Neuronal stem cell (in vitro differentiated cells): ENCODE results near the gene KLK1.
"Not testable (repeated sequence)": the region's sequence is repeated elsewhere in the genome, so short reads cannot be mapped to it uniquely, and the experiment has no call there.

Experiments used
- DNase-seq: peaks from one replicate; pipeline ENCODE4 v3.0.0-alpha.2; 2013; ENCODE audit warnings: low spot score
- H2AFZ ChIP-seq: one replicate; pipeline ENCODE4 v1.6.1; 2013; ENCODE audit warnings: mild to moderate bottlenecking, low read length, inconsistent platforms
- H2AK5ac ChIP-seq: 2 replicates; pipeline ENCODE4 v1.6.1; 2013; ENCODE audit warnings: low read depth, mild to moderate bottlenecking, inconsistent platforms, low read length, moderate library complexity, mixed read lengths
- H2BK120ac ChIP-seq: 2 replicates; pipeline ENCODE4 v1.6.1; 2013; ENCODE audit warnings: low read depth, mild to moderate bottlenecking, inconsistent platforms, low read length, moderate library complexity, mixed read lengths
- H2BK12ac ChIP-seq: one replicate; pipeline ENCODE4 v1.6.1; 2013; ENCODE audit warnings: low read length, inconsistent platforms
- H2BK15ac ChIP-seq: 2 replicates; pipeline ENCODE4 v1.6.1; 2013; ENCODE audit warnings: mild to moderate bottlenecking, low read length, inconsistent platforms, mixed read lengths
- H2BK5ac ChIP-seq: one replicate; pipeline ENCODE4 v1.6.1; 2013; ENCODE audit warnings: inconsistent platforms, mild to moderate bottlenecking, low read length, moderate library complexity
- H3K14ac ChIP-seq: one replicate; pipeline ENCODE4 v1.6.1; 2013; ENCODE audit warnings: low read length, inconsistent platforms
- H3K18ac ChIP-seq: 2 replicates; pipeline ENCODE4 v1.6.1; 2013; ENCODE audit warnings: low read length, inconsistent platforms
- H3K23ac ChIP-seq: 2 replicates; pipeline ENCODE4 v1.6.1; 2013; ENCODE audit warnings: low read depth, mild to moderate bottlenecking, mixed read lengths, low read length, inconsistent platforms; ENCODE audit not compliant: poor library complexity
- H3K27ac ChIP-seq: replicated peaks from 3 replicates; pipeline ENCODE4 v1.5.1; 2013; ENCODE audit warnings: low read length, inconsistent platforms
- H3K27me3 ChIP-seq, 3 experiments: 2 replicates each; pipeline ENCODE4 v1.6.1; 2013; ENCODE audit warnings: low read length in 3 of 3, mild to moderate bottlenecking in 2 of 3, inconsistent platforms in 1 of 3, low read depth in 1 of 3, mixed read lengths in 1 of 3, moderate library complexity in 1 of 3; ENCODE audit not compliant: control insufficient read depth in 3 of 3, insufficient read depth in 3 of 3
- H3K36me3 ChIP-seq, 2 donors: replicated peaks in 1 of 2; 2 replicates each; pipeline ENCODE4 v1.6.1; 2013; ENCODE audit warnings: low read length in 2 of 2; ENCODE audit not compliant: control insufficient read depth in 2 of 2, insufficient read depth in 2 of 2
- H3K4ac ChIP-seq: 2 replicates; pipeline ENCODE4 v1.6.1; 2013; ENCODE audit warnings: inconsistent platforms, mild to moderate bottlenecking, low read length, moderate library complexity
- H3K4me1 ChIP-seq, 2 donors: 1 replicate in 1 of 2; 2 replicates in 1 of 2; pipeline ENCODE4 v1.6.1; 2013; ENCODE audit warnings: low read length in 2 of 2, low read depth in 1 of 2; ENCODE audit not compliant: control insufficient read depth in 2 of 2, insufficient read depth in 1 of 2
- H3K4me2 ChIP-seq: one replicate; pipeline ENCODE4 v1.6.1; 2013; ENCODE audit warnings: mild to moderate bottlenecking, low read length, inconsistent platforms; ENCODE audit not compliant: insufficient read depth, poor library complexity, severe bottlenecking
- H3K4me3 ChIP-seq, 2 donors: 2 replicates each; pipeline ENCODE4 v1.5.1; 2013; ENCODE audit warnings: low read length in 2 of 2, mild to moderate bottlenecking in 2 of 2, inconsistent platforms in 1 of 2, moderate library complexity in 1 of 2
- H3K79me1 ChIP-seq: one replicate; pipeline ENCODE4 v1.6.1; 2013; ENCODE audit warnings: low read depth, mild to moderate bottlenecking, inconsistent platforms, low read length, moderate library complexity
- H3K9ac ChIP-seq: one replicate; pipeline ENCODE4 v1.6.1; 2013; ENCODE audit warnings: mild to moderate bottlenecking, low read depth, low read length, inconsistent platforms; ENCODE audit not compliant: poor library complexity
- H3K9me3 ChIP-seq, 2 donors: replicated peaks in 1 of 2; 2 replicates each; pipeline versions ENCODE3 to v1.6.1; 2013; ENCODE audit warnings: low read length in 2 of 2, mild to moderate bottlenecking in 2 of 2, inconsistent platforms in 1 of 2, low read depth in 1 of 2, mixed read lengths in 1 of 2, moderate library complexity in 1 of 2; ENCODE audit not compliant: control insufficient read depth in 2 of 2, insufficient read depth in 1 of 2
- H4K8ac ChIP-seq: one replicate; pipeline ENCODE4 v1.6.1; 2013; ENCODE audit warnings: low read depth, mild to moderate bottlenecking, inconsistent platforms, low read length, moderate library complexity
- H4K91ac ChIP-seq: one replicate; pipeline ENCODE4 v1.6.1; 2013; ENCODE audit warnings: low read length, low read depth, mild to moderate bottlenecking, inconsistent platforms; ENCODE audit not compliant: poor library complexity
- WGBS, 2 donors: extraction: QIAGEN DNeasy Blood & Tissue Kit; methylation state at CpG; one replicate each; pipeline ENCODE4 v1.1.7; 2013; ENCODE audit warnings: missing lambda C conversion rate in 2 of 2, mixed read lengths in 1 of 2; ENCODE audit not compliant: insufficient read length in 2 of 2, insufficient replicate concordance in 1 of 2; ENCODE audit errors: extremely low coverage in 2 of 2; 5-methylcytosine and 5-hydroxymethylcytosine counted together

KLK1 gene

DNA sequence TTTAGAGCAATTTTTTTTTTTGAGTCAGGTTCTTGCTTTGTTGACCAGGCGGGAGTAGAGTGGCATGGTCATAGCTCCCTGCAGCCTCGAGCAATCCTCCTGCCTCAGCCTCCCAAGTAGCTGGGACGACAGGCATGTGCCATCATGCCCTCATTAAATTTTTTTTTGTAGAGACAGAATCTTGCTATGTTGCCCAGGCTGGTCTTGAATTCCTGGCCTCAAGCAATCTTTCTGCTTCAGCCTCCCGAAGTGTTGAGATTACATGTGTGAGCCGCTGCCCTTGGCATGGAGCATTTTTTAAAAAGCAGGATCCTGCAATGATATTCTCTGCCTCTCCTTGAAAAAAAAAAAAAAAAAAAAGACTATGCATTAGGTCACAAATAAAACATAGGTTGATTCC, 47.5 kb downstream of the KLK1 start:
- DNase-seq: no peak
- no peak overlapping the region for H3K18ac ChIP-seq
- H3K4ac ChIP-seq: no peak overlapping the region
- no peak overlapping the region for H2BK5ac ChIP-seq
- no peak overlapping the region for H4K8ac ChIP-seq
- peaks cover 0 to 1% of the 10 kb centered on the region in 2 donors for H3K4me1 ChIP-seq
- no CpG with 5 or more reads among the region's 5 CpGs for WGBS, 2 donors
- no peak overlapping the region for H2BK15ac ChIP-seq
- no peak overlapping the region for H3K4me2 ChIP-seq
- H3K27me3 ChIP-seq: peaks cover 3 to 45% (median 20%) of the 10 kb centered on the region in 3 experiments
- H3K27ac ChIP-seq: no peak overlapping the region
- H3K36me3 ChIP-seq: no peaks in the 10 kb centered on the region
- no peak overlapping the region for H3K9ac ChIP-seq
- no peak overlapping the region for H2BK120ac ChIP-seq
- no peak overlapping the region for H2AK5ac ChIP-seq
- no peak overlapping the region for H3K4me3 ChIP-seq
- H3K9me3 ChIP-seq: no peaks in the 10 kb centered on the region
- no peak overlapping the region for H3K14ac ChIP-seq
- H3K79me1 ChIP-seq: no peaks in the 10 kb centered on the region
- no peak overlapping the region for H3K23ac ChIP-seq
- no peak overlapping the region for H4K91ac ChIP-seq
- H2BK12ac ChIP-seq: no peak overlapping the region
- no peak overlapping the region for H2AFZ ChIP-seq

DNA sequence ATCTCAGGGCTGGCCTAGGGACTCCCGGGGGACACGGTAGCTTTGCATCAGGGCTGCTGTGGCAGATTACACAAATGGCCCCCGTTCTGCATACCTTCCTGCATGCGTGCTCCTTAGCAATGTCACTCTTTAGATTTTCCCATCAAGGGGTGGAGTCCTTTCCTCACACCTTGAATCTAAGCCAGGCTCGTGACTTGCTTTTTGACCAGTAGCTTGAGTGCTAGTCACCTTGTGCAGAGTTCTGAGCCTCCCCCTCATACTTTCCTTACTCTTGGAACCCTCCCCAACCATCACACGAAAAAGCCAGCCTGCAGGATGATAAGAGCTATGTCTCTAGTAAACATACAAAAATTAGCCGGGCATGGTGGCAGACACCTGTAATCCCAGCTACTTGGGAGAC, 50.1 kb downstream of the KLK1 start:
- H4K91ac ChIP-seq, H3K27ac ChIP-seq, H2BK12ac ChIP-seq, H3K18ac ChIP-seq, H2AFZ ChIP-seq, H3K23ac ChIP-seq, H3K4me2 ChIP-seq, H2BK5ac ChIP-seq, H2AK5ac ChIP-seq, H3K36me3 ChIP-seq, H2BK15ac ChIP-seq, H2BK120ac ChIP-seq, H3K79me1 ChIP-seq, H3K14ac ChIP-seq, H3K4me1 ChIP-seq, H3K9me3 ChIP-seq, H3K9ac ChIP-seq, H4K8ac ChIP-seq, DNase-seq, H3K4me3 ChIP-seq, H3K4ac ChIP-seq: not testable (repeated sequence)
- WGBS, 2 donors: no CpG with 5 or more reads among the region's 7 CpGs
- H3K27me3 ChIP-seq: peaks cover 3 to 21% (median 10%) of the 10 kb centered on the region in 3 experiments

DNA sequence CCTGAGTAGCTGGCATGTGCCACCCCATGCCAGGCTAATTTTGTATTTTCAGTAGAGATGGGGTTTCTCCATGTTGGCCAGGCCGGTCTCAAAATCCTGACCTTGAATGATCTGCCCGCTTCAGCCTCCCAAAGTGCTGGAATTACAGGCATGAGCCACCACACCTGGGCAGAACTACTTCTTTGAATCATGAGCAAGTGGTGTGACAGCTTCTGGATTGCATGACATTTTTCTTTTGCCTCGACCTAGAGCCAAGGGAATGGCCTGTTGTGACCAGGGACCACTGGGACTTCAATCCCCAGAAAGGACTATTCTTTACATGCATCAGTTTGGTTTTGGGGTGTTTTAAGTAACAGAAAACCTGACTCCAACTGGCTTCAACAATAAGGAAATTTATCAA, 50.7 kb downstream of the KLK1 start:
- H3K9ac ChIP-seq, H3K4me2 ChIP-seq, H3K9me3 ChIP-seq, H3K79me1 ChIP-seq, H2AFZ ChIP-seq, H3K4me1 ChIP-seq, H3K14ac ChIP-seq, DNase-seq, H4K91ac ChIP-seq, H2BK12ac ChIP-seq, H3K23ac ChIP-seq, H3K4ac ChIP-seq, H4K8ac ChIP-seq, H3K18ac ChIP-seq, H2BK15ac ChIP-seq, H2BK5ac ChIP-seq, H2AK5ac ChIP-seq, H2BK120ac ChIP-seq, H3K27ac ChIP-seq, H3K4me3 ChIP-seq, H3K36me3 ChIP-seq: not testable (repeated sequence)
- no CpG with 5 or more reads among the region's 3 CpGs for WGBS, 2 donors
- peaks cover 3 to 15% (median 5%) of the 10 kb centered on the region in 3 experiments for H3K27me3 ChIP-seq

DNA sequence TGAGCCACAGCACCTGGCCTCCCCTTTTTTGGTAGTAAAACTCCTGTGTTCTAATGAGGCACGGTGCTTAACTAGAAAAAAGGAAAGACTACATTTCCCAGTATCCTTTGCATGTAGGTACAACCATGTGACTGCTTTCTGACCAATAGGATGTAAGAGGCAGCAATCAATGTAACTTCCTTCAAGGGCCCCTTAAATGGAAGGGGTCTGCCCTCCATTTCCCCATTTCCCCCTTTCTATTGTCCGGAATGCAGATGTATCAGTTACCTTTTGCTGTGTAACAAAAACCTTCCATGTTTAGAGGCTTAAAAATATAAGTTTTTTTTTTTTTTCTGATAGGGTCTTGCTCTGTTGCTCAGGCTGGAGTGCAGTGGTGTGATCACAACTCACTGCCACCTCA, 51.1 kb downstream of the KLK1 start:
- Histone ChIP-seq H3K4me3 (no peak overlapping the region), H3K4me2 (no peak overlapping the region), H3K27ac (no peak overlapping the region), H3K4me1 (no peaks in the 10 kb centered on the region), H3K27me3 (peaks cover under 1 to 11% (median under 1%) of the 10 kb centered on the region in 3 experiments), H3K36me3 (no peaks in the 10 kb centered on the region), H3K79me1 (no peaks in the 10 kb centered on the region), H4K91ac (no peak overlapping the region), H4K8ac (no peak overlapping the region), H3K23ac (no peak overlapping the region), H3K18ac (no peak overlapping the region), H3K9ac (no peak overlapping the region), H2AFZ (no peak overlapping the region), H3K9me3 (no peaks in the 10 kb centered on the region), H3K14ac (no peak overlapping the region), H2BK12ac (no peak overlapping the region), H2AK5ac (no peak overlapping the region), H3K4ac (no peak overlapping the region), H2BK5ac (no peak overlapping the region), H2BK15ac (no peak overlapping the region), H2BK120ac (no peak overlapping the region)
- WGBS, 2 donors: no CpG with 5 or more reads among the region's 2 CpGs
- no peak for DNase-seq
